Body of pancreas (tissue), 4 donors: Measurements from ENCODE around the gene TRIM44. TPM values are rescaled to one million over a fixed set of nuclear protein-coding genes. Genes with fewer than 3 reads are reported as not detected.
A peak's percentile ranks its signal among the peaks of the same experiment; 100 is the strongest.

Experiments used
- ATAC-seq: fragments of 150-250 bp; one replicate; pipeline ENCODE4 v1.9.1; 2016
- DNase-seq, 4 donors: peaks; one replicate each; pipeline ENCODE4 v3.0.0-alpha.2; 2019
- H3K27ac ChIP-seq, 4 donors: fragments of 200-600 bp; sonication (generic); 1 replicate in 3 of 4; 2 replicates in 1 of 4; pipeline versions ENCODE4 v1.5.1 to v1.6.1; 2016 to 2019; ENCODE audit warnings: mild to moderate bottlenecking in 1 of 4, mixed read lengths in 1 of 4, moderate library complexity in 1 of 4
- H3K27me3 ChIP-seq, 2 donors: fragments of 200-600 bp; sonication (generic); one replicate each; pipeline ENCODE4 v1.6.0; 2016; ENCODE audit warnings: mild to moderate bottlenecking in 1 of 2
- H3K36me3 ChIP-seq, 2 donors: fragments of 200-600 bp; sonication (generic); replicated peaks in 1 of 2; 2 replicates each; pipeline ENCODE4 v1.5.1; 2016; ENCODE audit warnings: low read depth in 2 of 2; ENCODE audit not compliant: insufficient read depth in 1 of 2
- H3K4me1 ChIP-seq: fragments of 200-600 bp; sonication (generic); one replicate; pipeline ENCODE4 v1.6.0; 2016
- H3K4me3 ChIP-seq, 2 donors: fragments of 200-600 bp; sonication (generic); 1 replicate in 1 of 2; 2 replicates in 1 of 2; pipeline ENCODE4 v1.5.1; 2016 to 2019
- H3K9me3 ChIP-seq, 3 donors: fragments of 200-600 bp; sonication (generic); 1 replicate in 2 of 3; 2 replicates in 1 of 3; pipeline ENCODE4 v1.5.1; 2016
- CTCF ChIP-seq, 7 experiments: fragments of 450-650 bp in 4 of 7; fragments of 200-600 bp in 3 of 7; sonication (generic) in 3 of 7; IDR thresholded peaks; one replicate each; pipeline ENCODE4 v1.5.1; 2016 to 2019; ENCODE audit warnings: antibody characterized with exemption in 7 of 7
- POLR2A ChIP-seq, 3 donors: fragments of 450-650 bp; IDR thresholded peaks; one replicate each; pipeline ENCODE4 v1.6.1; 2016; ENCODE audit warnings: antibody characterized with exemption in 3 of 3, mild to moderate bottlenecking in 2 of 3
- WGBS, 2 donors: methylation state at CpG; one replicate each; pipeline ENCODE4 v1.1.5; 2017; 5-methylcytosine and 5-hydroxymethylcytosine counted together
- intact Hi-C: fragments of 100-400 bp; cut with DNase I; formaldehyde crosslinking; loops from one replicate; pipeline ENCODE4 v1.15.1; 2023
- total RNA-seq, 2 donors: library from RNA; depleted of rRNA; stranded (reverse); fragments of >200 nt; gene quantifications; one replicate each; pipeline ENCODE4 v1.1.0, GENCODE V29; 2016

The TRIM44 gene
- total RNA-seq, 2 donors from 2014 or later = 17.4 to 81.7 TPM

- no peak for DNase-seq
- intact Hi-C loops = no loop called here
- H3K27ac ChIP-seq = no peak overlapping the region
These were observed 37.8 kb upstream of the TRIM44 start for GRCh38 chr11:35624781-35625180.

GRCh38 chr11:35626501-35626900, 36.1 kb upstream of the TRIM44 start:
- TF ChIP-seq CTCF (IDR thresholded peaks at IDR 0.05) (no peak), POLR2A (IDR thresholded peaks at IDR 0.05) (no peak)
- peaks cover 3% of the 10 kb centered on the region for H3K4me1 ChIP-seq
- no peaks in the 10 kb centered on the region for H3K27me3 ChIP-seq
- intact Hi-C loops = no loop called here
- no peaks in the 10 kb centered on the region for H3K36me3 ChIP-seq
- DNase-seq (no peak), ATAC-seq (no peak)
- no peaks in the 10 kb centered on the region for H3K9me3 ChIP-seq
- no peak overlapping the region for H3K4me3 ChIP-seq
- WGBS, 2 donors = 81 to 89% methylated on average over 2 of the region's 2 CpGs
- no peak overlapping the region for H3K27ac ChIP-seq

More at GRCh38 chr11:35624781-35625180, 37.8 kb upstream of the TRIM44 start:
- no peak for ATAC-seq
- peaks cover 14% of the 10 kb centered on the region for H3K4me1 ChIP-seq
- H3K27me3 ChIP-seq = no peaks in the 10 kb centered on the region
- no peak overlapping the region for H3K4me3 ChIP-seq
- H3K36me3 ChIP-seq = no peaks in the 10 kb centered on the region
- TF ChIP-seq POLR2A (IDR thresholded peaks at IDR 0.05) = no peak
- H3K9me3 ChIP-seq = no peaks in the 10 kb centered on the region

GRCh38 chr11:35629511-35629910, 33.1 kb upstream of the TRIM44 start:
- Histone ChIP-seq H3K27me3 (no peaks in the 10 kb centered on the region), H3K36me3 (no peaks in the 10 kb centered on the region), H3K9me3 (no peaks in the 10 kb centered on the region), H3K27ac (no peak overlapping the region), H3K4me1 (no peaks in the 10 kb centered on the region), H3K4me3 (no peak overlapping the region)
- WGBS, 2 donors = 75 to 84% methylated on average over 4 of the region's 4 CpGs
- DNase-seq = no peak
- TF ChIP-seq POLR2A (IDR thresholded peaks at IDR 0.05) (no peak), CTCF (IDR thresholded peaks at IDR 0.05) (no peak)
- ATAC-seq = no peak
- intact Hi-C loops = no loop called here

- ATAC-seq = peak; percentile 81
- 57 to 59% methylated on average over 6 of the region's 6 CpGs for WGBS, 2 donors
- intact Hi-C loops = no loop called here
These were observed 32.7 kb upstream of the TRIM44 start for GRCh38 chr11:35629914-35630313.

GRCh38 chr11:35631891-35632290, 30.7 kb upstream of the TRIM44 start:
- Histone ChIP-seq H3K27ac (no peak overlapping the region), H3K4me3 (no peak overlapping the region), H3K9me3 (no peaks in the 10 kb centered on the region), H3K36me3 (no peaks in the 10 kb centered on the region), H3K27me3 (no peaks in the 10 kb centered on the region), H3K4me1 (no peaks in the 10 kb centered on the region)
- DNase-seq = no peak
- no peak for TF ChIP-seq CTCF (IDR thresholded peaks at IDR 0.05)
- TF ChIP-seq POLR2A (IDR thresholded peaks at IDR 0.05) = no peak
- 65 to 76% methylated on average over 3 of the region's 3 CpGs for WGBS, 2 donors
- intact Hi-C loops = no loop called here
- ATAC-seq = no peak

More at GRCh38 chr11:35629914-35630313, 32.7 kb upstream of the TRIM44 start:
- TF ChIP-seq CTCF (IDR thresholded peaks at IDR 0.05) (no peak), POLR2A (IDR thresholded peaks at IDR 0.05) (no peak)
- H3K9me3 ChIP-seq = no peaks in the 10 kb centered on the region
- DNase-seq = peak in 2 of 4 donors; percentile 28 to 32
- H3K36me3 ChIP-seq = no peaks in the 10 kb centered on the region
- H3K4me1 ChIP-seq = no peaks in the 10 kb centered on the region
- no peak overlapping the region for H3K27ac ChIP-seq
- H3K27me3 ChIP-seq = no peaks in the 10 kb centered on the region
- H3K4me3 ChIP-seq = no peak overlapping the region
